Lower lobe of right lung (tissue), 2 donors: ENCODE measurements around the gene HTRA1. TPM values are rescaled to one million over a fixed set of nuclear protein-coding genes. Genes with fewer than 3 reads are reported as not detected.

Source experiments
- ATAC-seq, 2 donors: fragments of 200-7000 bp; cut with Tn5 transposase; one replicate each; pipeline ENCODE4 v1.9.1; 2020 to 2022; ENCODE audit warnings: mild to moderate bottlenecking in 2 of 2, moderate library complexity in 2 of 2
- DNase-seq: peaks from one replicate; pipeline ENCODE4 v3.0.0-alpha.2; 2020
- H3K27ac ChIP-seq: fragments of 200-600 bp; one replicate; pipeline ENCODE4 v1.8.0; 2022
- H3K27me3 ChIP-seq: fragments of 200-600 bp; one replicate; pipeline ENCODE4 v1.8.0; 2022; ENCODE audit warnings: low read depth
- H3K36me3 ChIP-seq: fragments of 200-600 bp; one replicate; pipeline ENCODE4 v1.8.0; 2022; ENCODE audit warnings: mild to moderate bottlenecking
- H3K4me1 ChIP-seq: fragments of 200-600 bp; one replicate; pipeline ENCODE4 v1.8.0; 2022
- H3K4me3 ChIP-seq: fragments of 200-600 bp; one replicate; pipeline ENCODE4 v1.8.0; 2022; ENCODE audit warnings: mild to moderate bottlenecking
- H3K9me3 ChIP-seq: fragments of 200-600 bp; one replicate; pipeline ENCODE4 v1.8.0; 2022
- intact Hi-C: fragments of 100-400 bp; cut with DNase I; formaldehyde crosslinking; loops from one replicate; pipeline ENCODE4 v1.11.0; 2022
- long read RNA-seq: library from polyadenylated mRNA; unstranded; transcript quantifications from one replicate; pipeline ENCODE4 v2.0.0, GENCODE V29; 2021
- total RNA-seq: library from RNA; stranded (reverse); fragmentation: NEBNext Ultra II Directional; extraction: Animal tissue kit (Norgen Biotek cat#: 25700); gene quantifications from one replicate; pipeline ENCODE4 v1.2.1, GENCODE V29; 2021
- TF ChIP-seq, protein P1 (sequence below): fragments of 200-600 bp; IDR thresholded peaks from one replicate; pipeline ENCODE4 v1.8.0; 2022; ENCODE audit warnings: antibody characterized with exemption, mild to moderate bottlenecking
- donor health status: DM: no; HTN: yes; CAD: no; lungs with severe emphysema.

The HTRA1 gene
- 45.3 TPM for total RNA-seq
- long read RNA-seq, transcript HTRA1-201 (9 exons, 2,120 nt), result major isoform, 70 of 76 reads
- long read RNA-seq, partial matches to known transcripts, result 0 of 76 reads
- long read RNA-seq, other reads (novel, unspliced or antisense), result 3 of 76 reads

DNA sequence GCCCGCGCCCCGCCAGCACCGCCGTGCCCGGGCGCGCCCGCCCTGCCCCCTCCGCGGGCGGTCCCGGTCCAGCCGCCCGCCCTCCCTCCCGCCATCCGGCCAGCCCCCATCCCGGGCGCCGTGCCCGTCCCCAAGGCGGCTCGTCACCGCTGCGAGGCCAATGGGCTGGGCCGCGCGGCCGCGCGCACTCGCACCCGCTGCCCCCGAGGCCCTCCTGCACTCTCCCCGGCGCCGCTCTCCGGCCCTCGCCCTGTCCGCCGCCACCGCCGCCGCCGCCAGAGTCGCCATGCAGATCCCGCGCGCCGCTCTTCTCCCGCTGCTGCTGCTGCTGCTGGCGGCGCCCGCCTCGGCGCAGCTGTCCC is at the start of gene HTRA1:
Gene HTRA1, plus strand, starts transcription at position 187 of the 362 bp plus-strand sequence. Its CDS starts 100 bp downstream, at position 287.
- DNase-seq (peak; percentile 75), ATAC-seq (peak; percentile 79 to 82)
- Histone ChIP-seq H3K4me3 (peak within 1 kb of the TSS; percentile 71), H3K27me3 (peaks cover 16% of the 10 kb centered on the region), H3K36me3 (no peaks in the 10 kb centered on the region), H3K4me1 (peaks cover 16% of the 10 kb centered on the region), H3K9me3 (no peaks in the 10 kb centered on the region), H3K27ac (peak within 1 kb of the TSS; percentile 53)
- TF ChIP-seq, protein P1, sequence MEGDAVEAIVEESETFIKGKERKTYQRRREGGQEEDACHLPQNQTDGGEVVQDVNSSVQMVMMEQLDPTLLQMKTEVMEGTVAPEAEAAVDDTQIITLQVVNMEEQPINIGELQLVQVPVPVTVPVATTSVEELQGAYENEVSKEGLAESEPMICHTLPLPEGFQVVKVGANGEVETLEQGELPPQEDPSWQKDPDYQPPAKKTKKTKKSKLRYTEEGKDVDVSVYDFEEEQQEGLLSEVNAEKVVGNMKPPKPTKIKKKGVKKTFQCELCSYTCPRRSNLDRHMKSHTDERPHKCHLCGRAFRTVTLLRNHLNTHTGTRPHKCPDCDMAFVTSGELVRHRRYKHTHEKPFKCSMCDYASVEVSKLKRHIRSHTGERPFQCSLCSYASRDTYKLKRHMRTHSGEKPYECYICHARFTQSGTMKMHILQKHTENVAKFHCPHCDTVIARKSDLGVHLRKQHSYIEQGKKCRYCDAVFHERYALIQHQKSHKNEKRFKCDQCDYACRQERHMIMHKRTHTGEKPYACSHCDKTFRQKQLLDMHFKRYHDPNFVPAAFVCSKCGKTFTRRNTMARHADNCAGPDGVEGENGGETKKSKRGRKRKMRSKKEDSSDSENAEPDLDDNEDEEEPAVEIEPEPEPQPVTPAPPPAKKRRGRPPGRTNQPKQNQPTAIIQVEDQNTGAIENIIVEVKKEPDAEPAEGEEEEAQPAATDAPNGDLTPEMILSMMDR, result no peak
- intact Hi-C loops, result no loop called here

DNA sequence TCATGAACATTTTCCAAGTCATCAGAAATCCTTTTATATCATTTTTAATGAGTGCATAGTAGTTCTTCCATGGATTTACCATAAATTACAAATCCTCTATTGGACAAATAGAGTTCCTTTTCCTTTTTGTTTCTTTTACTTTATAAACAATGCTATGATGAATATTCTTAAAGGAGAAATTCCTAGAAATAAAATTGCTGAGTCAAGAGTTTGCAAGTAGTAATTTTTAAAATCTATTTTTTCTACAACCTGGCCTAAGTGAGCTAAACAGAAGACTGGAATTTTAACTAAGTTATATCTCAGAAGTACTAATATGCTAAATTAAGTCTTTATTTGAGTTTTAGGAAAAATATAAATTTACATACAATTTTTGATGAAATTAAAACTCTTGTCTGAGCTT is 48.0 kb upstream of the HTRA1 start:
- Histone ChIP-seq H3K9me3 (no peaks in the 10 kb centered on the region), H3K36me3 (peaks cover 55% of the 10 kb centered on the region), H3K27ac (no peak overlapping the region), H3K4me3 (no peak overlapping the region), H3K4me1 (peaks cover 9% of the 10 kb centered on the region), H3K27me3 (no peaks in the 10 kb centered on the region)
- no peak for DNase-seq
- no peak for ATAC-seq
- intact Hi-C loops, result no loop called here
- TF ChIP-seq, protein P1, result no peak

DNA sequence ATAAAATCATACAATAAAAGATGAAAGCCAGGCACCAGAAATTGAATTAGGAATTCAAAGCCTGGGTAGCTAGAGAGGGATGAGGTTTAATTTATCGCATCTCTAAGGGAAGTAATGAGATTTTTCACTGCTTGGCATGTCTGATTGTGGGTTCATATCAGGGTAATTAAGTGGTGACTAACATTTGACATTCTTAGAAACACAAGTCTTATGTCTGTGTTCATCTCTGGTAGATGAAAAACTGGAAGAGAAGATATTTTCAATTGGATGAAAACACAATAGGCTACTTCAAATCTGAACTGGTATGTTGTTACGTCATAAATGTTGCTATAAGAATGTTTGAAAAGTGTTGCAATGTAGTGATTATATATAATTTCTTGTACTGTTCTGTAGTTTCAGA is 43.7 kb upstream of the HTRA1 start:
- no peak overlapping the region for H3K4me3 ChIP-seq
- no peaks in the 10 kb centered on the region for H3K9me3 ChIP-seq
- DNase-seq (no peak), ATAC-seq (no peak)
- no peak overlapping the region for H3K27ac ChIP-seq
- intact Hi-C loops, result no loop called here
- TF ChIP-seq, protein P1, result no peak
- H3K4me1 ChIP-seq, result peaks cover 38% of the 10 kb centered on the region
- H3K36me3 ChIP-seq, result peaks cover 51% of the 10 kb centered on the region
- no peaks in the 10 kb centered on the region for H3K27me3 ChIP-seq

DNA sequence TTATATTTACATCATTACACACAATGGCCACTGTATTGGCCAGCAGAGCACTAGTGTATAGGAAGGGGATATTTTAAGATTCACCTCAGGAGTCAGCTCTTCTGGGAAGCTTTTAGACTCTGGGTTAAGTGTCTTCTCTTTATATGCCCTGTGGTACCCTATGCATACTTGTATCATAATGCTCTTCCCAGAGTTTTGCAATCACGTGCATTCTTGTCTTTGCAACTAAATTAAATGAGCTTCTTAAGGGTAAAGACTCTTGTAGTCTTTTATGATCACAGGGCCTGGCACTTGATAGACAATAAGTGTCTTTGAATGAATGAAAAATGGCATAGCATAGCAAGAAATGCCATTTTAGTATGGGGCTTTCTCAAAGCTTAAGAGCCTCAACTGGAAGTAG is 42.3 kb upstream of the HTRA1 start:
- Histone ChIP-seq H3K27ac (peak overlapping the region; percentile 1), H3K4me3 (no peak overlapping the region), H3K36me3 (peaks cover 37% of the 10 kb centered on the region), H3K4me1 (peaks cover 42% of the 10 kb centered on the region), H3K27me3 (no peaks in the 10 kb centered on the region), H3K9me3 (no peaks in the 10 kb centered on the region)
- ATAC-seq (no peak), DNase-seq (no peak)
- TF ChIP-seq, protein P1, result no peak
- intact Hi-C loops, result no loop called here

DNA sequence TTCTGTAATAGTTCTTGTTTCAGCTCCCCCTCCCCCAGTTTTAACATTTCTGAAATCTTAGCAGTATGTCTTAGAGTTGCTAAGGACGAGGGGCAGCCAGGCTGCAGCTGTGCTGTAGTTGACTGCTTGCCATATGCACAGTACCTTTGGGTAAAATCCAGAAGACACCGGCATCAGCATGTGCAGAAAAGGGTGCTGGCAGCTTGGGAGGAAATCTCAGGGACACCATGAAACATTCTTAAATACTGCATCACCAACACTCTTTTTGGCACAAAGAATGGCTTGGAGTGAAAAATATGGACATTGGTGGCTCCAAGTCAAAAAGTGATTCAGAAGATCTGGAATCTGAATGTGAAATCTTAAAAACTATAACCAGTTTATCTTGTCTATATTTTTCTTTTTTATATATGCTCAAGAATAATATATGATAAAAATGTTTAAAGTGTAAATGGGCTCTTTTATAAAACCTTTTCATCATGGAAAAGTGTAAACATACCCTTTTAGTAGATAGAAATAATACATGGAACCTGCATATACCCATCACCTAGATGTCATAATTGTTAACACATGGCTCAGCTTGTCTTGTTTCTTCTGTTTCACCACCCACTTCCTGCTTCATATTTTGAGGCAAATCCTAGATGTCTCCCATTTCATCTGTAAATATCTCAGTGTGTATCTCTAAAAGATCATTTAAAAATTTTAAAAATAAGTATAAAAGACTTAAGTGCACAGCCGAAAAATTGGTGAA is 41.3 kb upstream of the HTRA1 start:
- intact Hi-C loops, result no loop called here
- Histone ChIP-seq H3K4me1 (peaks cover 42% of the 10 kb centered on the region), H3K9me3 (no peaks in the 10 kb centered on the region), H3K27ac (peak overlapping the region; percentile 1), H3K4me3 (no peak overlapping the region), H3K36me3 (peaks cover 30% of the 10 kb centered on the region), H3K27me3 (no peaks in the 10 kb centered on the region)
- DNase-seq (no peak), ATAC-seq (peak in 1 of 2 donors; percentile 6)
- TF ChIP-seq, protein P1, result no peak
